GM12878 (cell line): ENCODE measurements around the gene DUSP12. TPM values are rescaled to one million over a fixed set of nuclear protein-coding genes. Genes with fewer than 3 reads are reported as not detected.

Experiments used
- ATAC-seq: fragments of 200-7000 bp; cut with Tn5 transposase; 3 replicates; pipeline ENCODE4 v1.9.1; 2020; ENCODE audit warnings: mild to moderate bottlenecking, moderate library complexity
- BruUV-seq: library from RNA; stranded (reverse); fragments of 400-500 nt; replicated peaks from 2 replicates; lab custom pipeline; 2021; lab: Mats Ljungman, UMichigan
- CTCF ChIA-PET: fragments of 300-600 bp; sonication (Branson Sonifier 250); formaldehyde crosslinking; extraction: SDS; loops from one replicate; lab custom pipeline; 2021; ENCODE audit warnings: inconsistent platforms; lab: Yijun Ruan, JAX
- POLR2A ChIA-PET: fragments of 350-600 bp; formaldehyde crosslinking; extraction: SDS; loops from one replicate; lab custom pipeline; 2021; ENCODE audit warnings: inconsistent platforms; lab: Charles Lee
- RAD21 ChIA-PET: fragments of 300-600 bp; sonication (Branson Sonifier 250); formaldehyde crosslinking; loops from one replicate; lab custom pipeline; 2023; ENCODE audit warnings: antibody characterized with exemption; ENCODE audit not compliant: unreplicated experiment; lab: Charles Lee
- SMC1A ChIA-PET: fragments of 300-600 bp; sonication (Branson Sonifier 250); formaldehyde crosslinking; loops from one replicate; lab custom pipeline; 2023; ENCODE audit not compliant: unreplicated experiment, uncharacterized antibody; lab: Charles Lee
- DNase-seq: peaks from one replicate; pipeline ENCODE4 v3.0.0-alpha.2; 2011; ENCODE audit warnings: low read depth, low spot score
- FAIRE-seq: peaks from 3 replicates; lab custom pipeline; 2011; peaks lifted over from hg19 to GRCh38; lab: Jason Lieb, UNC
- H2AFZ ChIP-seq: 2 replicates; pipeline ENCODE4 v1.6.0; 2011; ENCODE audit warnings: low read depth, low read length, control low read depth; ENCODE audit not compliant: control insufficient read depth
- H3K27ac ChIP-seq: 2 replicates; pipeline ENCODE4 v1.5.1; 2011; ENCODE audit warnings: control low read depth; ENCODE audit not compliant: control insufficient read depth, insufficient read depth
- H3K27me3 ChIP-seq, 2 experiments: replicated peaks in 1 of 2; 2 replicates each; pipeline versions ENCODE4 v1.6.0 to v1.6.1; 2011; ENCODE audit warnings: low read length in 1 of 2; ENCODE audit not compliant: control insufficient read depth in 2 of 2, insufficient read depth in 2 of 2
- H3K36me3 ChIP-seq, 2 experiments: 2 replicates each; pipeline ENCODE4 v1.5.1; 2011; ENCODE audit warnings: low read length in 1 of 2; ENCODE audit not compliant: control insufficient read depth in 2 of 2, insufficient read depth in 2 of 2
- H3K4me1 ChIP-seq: 2 replicates; pipeline ENCODE4 v1.6.1; 2011; ENCODE audit warnings: mild to moderate bottlenecking, low read length, moderate library complexity, mixed read lengths; ENCODE audit not compliant: control insufficient read depth, insufficient read depth
- H3K4me2 ChIP-seq: 2 replicates; pipeline ENCODE4 v1.6.0; 2011; ENCODE audit warnings: control low read depth; ENCODE audit not compliant: control insufficient read depth, insufficient read depth
- H3K4me3 ChIP-seq: fragments of 200-600 bp; sonication (generic); 2 replicates; pipeline ENCODE4 v1.5.1; 2016
- H3K79me2 ChIP-seq: 2 replicates; pipeline ENCODE4 v1.6.0; 2011; ENCODE audit warnings: low read length; ENCODE audit not compliant: control insufficient read depth, insufficient read depth
- H3K9ac ChIP-seq: 2 replicates; pipeline ENCODE4 v1.8.0; 2011; ENCODE audit warnings: low read length, control low read depth, mixed read lengths; ENCODE audit not compliant: control insufficient read depth, insufficient read depth
- H3K9me3 ChIP-seq: replicated peaks from 3 replicates; pipeline ENCODE4 v1.5.1; 2011; ENCODE audit warnings: mild to moderate bottlenecking, low read length; ENCODE audit not compliant: control insufficient read depth, insufficient read depth
- H4K20me1 ChIP-seq: 2 replicates; pipeline ENCODE4 v1.6.0; 2011; ENCODE audit not compliant: control insufficient read depth, insufficient read depth
- CHD1 ChIP-seq: IDR thresholded peaks from 2 replicates; pipeline ENCODE4 v1.6.1; 2012; ENCODE audit warnings: low read depth, low read length, improper control_type of control experiment
- EGR1 ChIP-seq, 2 experiments: IDR thresholded peaks; 1 replicate in 1 of 2; 2 replicates in 1 of 2; pipeline ENCODE4 v1.6.1; 2011 to 2012; ENCODE audit warnings: low read depth in 2 of 2, low read length in 2 of 2, borderline replicate concordance in 1 of 2, mild to moderate bottlenecking in 1 of 2, moderate library complexity in 1 of 2
- KAT2A ChIP-seq: conservative IDR thresholded peaks from 2 replicates; pipeline ENCODE4 v1.6.1; 2011; ENCODE audit warnings: low read depth, low read length; ENCODE audit not compliant: control insufficient read depth
- LARP7 ChIP-seq: fragments of 450-650 bp; IDR thresholded peaks from 2 replicates; pipeline ENCODE4 v1.6.1; 2017; ENCODE audit warnings: mild to moderate bottlenecking
- NFIC ChIP-seq: IDR thresholded peaks from 2 replicates; pipeline ENCODE4 v1.6.1; 2012; ENCODE audit warnings: low read depth, mild to moderate bottlenecking, inconsistent platforms, low read length, moderate library complexity
- RBBP5 ChIP-seq: fragments of 200-600 bp; sonication (generic); conservative IDR thresholded peaks from 2 replicates; pipeline ENCODE4 v1.6.1; 2016
- RELA ChIP-seq: fragments of 450-650 bp; IDR thresholded peaks from 2 replicates; pipeline ENCODE4 v1.8.0; 2014; ENCODE audit warnings: borderline replicate concordance; ENCODE audit not compliant: partially characterized antibody
- STAT3 ChIP-seq: IDR thresholded peaks from 2 replicates; pipeline ENCODE4 v1.6.1; 2011; ENCODE audit warnings: low read depth, low read length, improper control_type of control experiment
- SUZ12 ChIP-seq: fragments of 200-600 bp; sonication (generic); IDR thresholded peaks from one replicate; pipeline ENCODE4 v1.6.1; 2018; ENCODE audit warnings: antibody characterized with exemption, mild to moderate bottlenecking; ENCODE audit not compliant: unreplicated experiment
- TBL1XR1 ChIP-seq: IDR thresholded peaks from 2 replicates; pipeline ENCODE4 v1.6.1; 2012; ENCODE audit warnings: low read depth, low read length, improper control_type of control experiment
- WGBS: methylation state at CpG from one replicate; pipeline ENCODE4 v1.1.6; 2016; ENCODE audit warnings: low lambda C conversion rate; ENCODE audit not compliant: insufficient replicate concordance, insufficient coverage; ENCODE audit errors: missing lambda C conversion rate; 5-methylcytosine and 5-hydroxymethylcytosine counted together
- in situ Hi-C: fragments of 300-500 bp; cut with MboI; formaldehyde crosslinking; loops from 9 replicates; pipeline ENCODE4 v1.14.3; 2018; ENCODE audit warnings: mixed read lengths
- intact Hi-C: fragments of 100-400 bp; cut with micrococcal nuclease; formaldehyde crosslinking; loops from one replicate; pipeline ENCODE4 v1.14.2; 2022; ENCODE audit not compliant: unreplicated experiment
- polyA plus RNA-seq, 11 experiments: library from polyadenylated mRNA; depleted of rRNA in 4 of 11; unstranded in 6 of 11; stranded (reverse) in 5 of 11; fragments of >200 nt; fragmentation: Nextera tagmentation in 4 of 11; fragmentation: Illumina TruSeq in 1 of 11; extraction: Ambion mirVana in 4 of 11; extraction: Trizol in 1 of 11; gene quantifications; 1 replicate in 1 of 11; 2 replicates in 10 of 11; pipeline versions ENCODE4 v1.2.1 to v1.2.3, GENCODE V29; 2011 to 2016; ENCODE audit warnings: inconsistent platforms in 2 of 11, missing spikeins in 2 of 11, low read depth in 1 of 11
- total RNA-seq, 4 experiments: library from RNA; depleted of rRNA in 3 of 4; stranded (reverse); fragments of >200 nt in 3 of 4; fragmentation: Illumina TruSeq in 1 of 4; extraction: Trizol in 1 of 4; gene quantifications; 2 replicates each; pipeline versions ENCODE4 v1.2.1 to v1.2.3, GENCODE V29; 2013 to 2021
- TF ChIP-seq, protein P1 (sequence below): fragments of 450-650 bp; IDR thresholded peaks from 2 replicates; pipeline ENCODE4 v1.6.1; 2017; ENCODE audit warnings: mild to moderate bottlenecking, moderate library complexity
- TF ChIP-seq, protein P2 (sequence below): fragments of 450-650 bp; IDR thresholded peaks from 2 replicates; pipeline ENCODE4 v1.6.1; 2017; ENCODE audit warnings: low read depth, mild to moderate bottlenecking, moderate library complexity

The DUSP12 gene
- total and polyA plus RNA-seq, 10 of the 15 experiments (the other 5 are each of a cell fraction or from before 2014, with no cell fraction given), result 7.0 to 51.5 (median 35.4) TPM

DNA sequence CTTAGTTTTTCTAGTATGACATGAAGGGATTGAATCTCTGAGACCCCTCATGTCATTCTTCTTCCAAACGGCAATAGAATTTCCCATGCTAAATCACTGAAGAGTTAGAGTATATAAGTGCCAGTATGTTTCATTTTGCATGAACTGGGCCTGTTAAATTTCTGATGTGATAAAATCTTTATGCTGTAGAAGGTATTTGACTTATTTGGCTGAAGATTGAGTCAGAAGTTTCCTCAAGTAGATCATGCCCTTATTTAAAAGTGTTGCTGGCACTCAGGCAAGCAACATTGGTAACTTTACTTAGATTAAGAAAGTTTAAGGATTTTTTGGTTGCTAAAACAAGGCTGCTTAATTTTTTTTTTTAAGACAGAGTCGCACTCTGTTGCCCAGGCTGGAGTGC, 29.8 kb downstream of the DUSP12 start:
- Histone ChIP-seq H3K9ac (no peak overlapping the region), H3K4me2 (peak overlapping the region; percentile 59), H3K36me3 (peaks cover 3 to 15% of the 10 kb centered on the region in 2 experiments), H3K27me3 (no peaks in the 10 kb centered on the region), H3K9me3 (no peaks in the 10 kb centered on the region), H4K20me1 (no peaks in the 10 kb centered on the region), H2AFZ (no peak overlapping the region), H3K4me3 (0 out of 2 replicates have a peak overlapping the region, but pooled peaks have one; percentile 13), H3K4me1 (peaks cover 43% of the 10 kb centered on the region)
- RAD21 ChIA-PET, result no interaction called here
- DNase-seq (no peak), ATAC-seq (no peak), FAIRE-seq (no peak)
- SMC1A ChIA-PET, result interaction anchor here (1.6 kb wide), 1 partner anchor 17 kb away, joined by 3 read pairs; no protein-coding TSS in a partner anchor
- intact Hi-C loops (no loop called here), in situ Hi-C loops (no loop called here)
- CTCF ChIA-PET, result interaction anchor here (0.7 kb wide), 1 partner anchor 558 kb away, joined by 3 read pairs; no protein-coding TSS in a partner anchor
- POLR2A ChIA-PET, result no interaction called here
- BruUV-seq, result no TSS peak
- TF ChIP-seq RELA (no peak), STAT3 (no peak), KAT2A (no peak), EGR1 (IDR thresholded peaks at IDR 0.05; ENCODE audit: borderline replicate concordance in 1 of 2, low read depth in 2 of 2, low read length in 2 of 2) (no peak), NFIC (no peak), CHD1 (no peak), SUZ12 (no peak), LARP7 (no peak), TBL1XR1 (no peak), RBBP5 (no peak)
- TF ChIP-seq, protein P1, sequence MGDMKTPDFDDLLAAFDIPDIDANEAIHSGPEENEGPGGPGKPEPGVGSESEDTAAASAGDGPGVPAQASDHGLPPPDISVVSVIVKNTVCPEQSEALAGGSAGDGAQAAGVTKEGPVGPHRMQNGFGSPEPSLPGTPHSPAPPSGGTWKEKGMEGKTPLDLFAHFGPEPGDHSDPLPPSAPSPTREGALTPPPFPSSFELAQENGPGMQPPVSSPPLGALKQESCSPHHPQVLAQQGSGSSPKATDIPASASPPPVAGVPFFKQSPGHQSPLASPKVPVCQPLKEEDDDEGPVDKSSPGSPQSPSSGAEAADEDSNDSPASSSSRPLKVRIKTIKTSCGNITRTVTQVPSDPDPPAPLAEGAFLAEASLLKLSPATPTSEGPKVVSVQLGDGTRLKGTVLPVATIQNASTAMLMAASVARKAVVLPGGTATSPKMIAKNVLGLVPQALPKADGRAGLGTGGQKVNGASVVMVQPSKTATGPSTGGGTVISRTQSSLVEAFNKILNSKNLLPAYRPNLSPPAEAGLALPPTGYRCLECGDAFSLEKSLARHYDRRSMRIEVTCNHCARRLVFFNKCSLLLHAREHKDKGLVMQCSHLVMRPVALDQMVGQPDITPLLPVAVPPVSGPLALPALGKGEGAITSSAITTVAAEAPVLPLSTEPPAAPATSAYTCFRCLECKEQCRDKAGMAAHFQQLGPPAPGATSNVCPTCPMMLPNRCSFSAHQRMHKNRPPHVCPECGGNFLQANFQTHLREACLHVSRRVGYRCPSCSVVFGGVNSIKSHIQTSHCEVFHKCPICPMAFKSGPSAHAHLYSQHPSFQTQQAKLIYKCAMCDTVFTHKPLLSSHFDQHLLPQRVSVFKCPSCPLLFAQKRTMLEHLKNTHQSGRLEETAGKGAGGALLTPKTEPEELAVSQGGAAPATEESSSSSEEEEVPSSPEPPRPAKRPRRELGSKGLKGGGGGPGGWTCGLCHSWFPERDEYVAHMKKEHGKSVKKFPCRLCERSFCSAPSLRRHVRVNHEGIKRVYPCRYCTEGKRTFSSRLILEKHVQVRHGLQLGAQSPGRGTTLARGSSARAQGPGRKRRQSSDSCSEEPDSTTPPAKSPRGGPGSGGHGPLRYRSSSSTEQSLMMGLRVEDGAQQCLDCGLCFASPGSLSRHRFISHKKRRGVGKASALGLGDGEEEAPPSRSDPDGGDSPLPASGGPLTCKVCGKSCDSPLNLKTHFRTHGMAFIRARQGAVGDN, result no peak
- TF ChIP-seq, protein P2, sequence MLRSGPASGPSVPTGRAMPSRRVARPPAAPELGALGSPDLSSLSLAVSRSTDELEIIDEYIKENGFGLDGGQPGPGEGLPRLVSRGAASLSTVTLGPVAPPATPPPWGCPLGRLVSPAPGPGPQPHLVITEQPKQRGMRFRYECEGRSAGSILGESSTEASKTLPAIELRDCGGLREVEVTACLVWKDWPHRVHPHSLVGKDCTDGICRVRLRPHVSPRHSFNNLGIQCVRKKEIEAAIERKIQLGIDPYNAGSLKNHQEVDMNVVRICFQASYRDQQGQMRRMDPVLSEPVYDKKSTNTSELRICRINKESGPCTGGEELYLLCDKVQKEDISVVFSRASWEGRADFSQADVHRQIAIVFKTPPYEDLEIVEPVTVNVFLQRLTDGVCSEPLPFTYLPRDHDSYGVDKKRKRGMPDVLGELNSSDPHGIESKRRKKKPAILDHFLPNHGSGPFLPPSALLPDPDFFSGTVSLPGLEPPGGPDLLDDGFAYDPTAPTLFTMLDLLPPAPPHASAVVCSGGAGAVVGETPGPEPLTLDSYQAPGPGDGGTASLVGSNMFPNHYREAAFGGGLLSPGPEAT, result no peak
- TF ChIP-seq, all 136 proteins: peak for 0
- Histone ChIP-seq H3K27ac (peak overlapping the region; percentile 27; the same call in 1 of the 2 replicates), H3K79me2 (peaks cover 57% of the 10 kb centered on the region)
- 53% methylated on average over 2 of the region's 2 CpGs for WGBS
